OCI-LY1 (cell line): Measurements from ENCODE around the gene PTPN21.

Source experiments
- H2AFZ ChIP-seq: fragments of 200-600 bp; sonication (generic), shearing (Covaris generic); 2 replicates; pipeline ENCODE4 v1.6.0; 2014; ENCODE audit warnings: antibody characterized with exemption, mild to moderate bottlenecking, low read length
- H3F3A ChIP-seq: fragments of 200-600 bp; sonication (generic), shearing (Covaris generic); 2 replicates; pipeline ENCODE4 v1.6.0; 2014; ENCODE audit warnings: mild to moderate bottlenecking, antibody characterized with exemption, low read length, moderate library complexity; ENCODE audit not compliant: insufficient read depth
- H3K27ac ChIP-seq: fragments of 200-600 bp; sonication (generic); 2 replicates; pipeline ENCODE4 v1.5.1; 2014; ENCODE audit warnings: low read length, mixed run types, mild to moderate bottlenecking, low read depth; ENCODE audit not compliant: poor library complexity, severe bottlenecking
- H3K27me3 ChIP-seq: fragments of 200-600 bp; sonication (generic); 2 replicates; pipeline ENCODE4 v1.6.0; 2014; ENCODE audit warnings: antibody characterized with exemption, mild to moderate bottlenecking, low read length, moderate library complexity; ENCODE audit not compliant: insufficient read depth
- H3K36me3 ChIP-seq: fragments of 200-600 bp; sonication (generic); 2 replicates; pipeline ENCODE4 v1.6.1; 2014; ENCODE audit warnings: mild to moderate bottlenecking, antibody characterized with exemption, low read length, moderate library complexity, mixed read lengths; ENCODE audit not compliant: insufficient read depth
- H3K4me1 ChIP-seq: fragments of 200-600 bp; sonication (generic); 2 replicates; pipeline ENCODE4 v1.5.1; 2014; ENCODE audit warnings: mild to moderate bottlenecking, low read length, moderate library complexity; ENCODE audit not compliant: insufficient read depth, severe bottlenecking
- H3K4me2 ChIP-seq: fragments of 200-600 bp; sonication (generic), shearing (Covaris generic); 2 replicates; pipeline ENCODE4 v1.6.1; 2014; ENCODE audit warnings: low read length
- H3K4me3 ChIP-seq: fragments of 200-600 bp; sonication (generic); 2 replicates; pipeline ENCODE4 v1.5.1; 2014; ENCODE audit warnings: low read length, low read depth, mild to moderate bottlenecking, mixed read lengths; ENCODE audit not compliant: poor library complexity, severe bottlenecking
- H3K79me2 ChIP-seq: fragments of 200-600 bp; shearing (Covaris generic); 2 replicates; pipeline ENCODE4 v1.6.1; 2016; ENCODE audit warnings: mixed run types, low read length, mixed read lengths; ENCODE audit not compliant: insufficient read depth
- H3K9ac ChIP-seq: fragments of 200-600 bp; sonication (generic), shearing (Covaris generic); 2 replicates; pipeline ENCODE4 v1.6.1; 2014; ENCODE audit warnings: mild to moderate bottlenecking, low read length, mixed read lengths
- H3K9me2 ChIP-seq: fragments of 200-600 bp; sonication (generic), shearing (Covaris generic); 2 replicates; pipeline ENCODE4 v1.6.1; 2014; ENCODE audit warnings: low read depth, mild to moderate bottlenecking, low read length, mixed read lengths
- H3K9me3 ChIP-seq: fragments of 200-600 bp; shearing (Covaris generic); 2 replicates; pipeline ENCODE4 v1.6.1; 2014; ENCODE audit warnings: low read length, mixed read lengths
- H4K20me1 ChIP-seq: fragments of 200-600 bp; sonication (generic), shearing (Covaris generic); 2 replicates; pipeline ENCODE4 v1.6.0; 2016; ENCODE audit warnings: mild to moderate bottlenecking, low read length; ENCODE audit not compliant: insufficient read depth
- EZH2 ChIP-seq: fragments of 200-600 bp; sonication (generic), shearing (Covaris generic); IDR thresholded peaks from 2 replicates; pipeline ENCODE4 v1.8.0; 2017; ENCODE audit warnings: borderline replicate concordance, mixed run types, mild to moderate bottlenecking, antibody characterized with exemption, low read length, moderate library complexity, mixed read lengths
- TF ChIP-seq, protein P1 (sequence below): fragments of 200-600 bp; sonication (generic), shearing (Covaris generic); IDR thresholded peaks from 2 replicates; pipeline ENCODE4 v1.5.1; 2017; ENCODE audit warnings: mild to moderate bottlenecking, antibody characterized with exemption, low read length, moderate library complexity, mixed read lengths

The PTPN21 gene

DNA sequence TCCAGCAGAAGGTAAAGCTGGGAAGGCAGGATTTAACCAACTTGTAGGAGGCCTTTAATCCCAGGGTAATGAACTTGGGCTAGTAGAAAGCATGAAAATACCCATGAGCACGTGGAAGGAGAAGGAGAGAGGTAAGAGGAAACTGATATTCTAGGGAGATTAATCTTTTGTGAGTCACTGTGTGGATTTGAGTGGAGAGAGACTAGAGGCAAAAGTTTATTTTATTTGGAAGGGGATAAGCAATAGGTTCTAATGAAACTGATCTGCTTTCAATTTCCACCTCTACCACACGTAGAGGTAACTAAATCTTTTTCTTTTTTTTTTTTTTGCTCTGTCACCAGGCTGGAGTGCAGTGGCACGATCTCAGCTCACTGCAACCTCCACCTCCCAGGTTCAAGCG, 52.1 kb downstream of the PTPN21 start:
- Histone ChIP-seq H3K27me3 (no peaks in the 10 kb centered on the region), H3K4me2 (no peak overlapping the region), H3K79me2 (no peaks in the 10 kb centered on the region), H3K36me3 (no peaks in the 10 kb centered on the region), H3K9me2 (no peaks in the 10 kb centered on the region), H3K9me3 (no peaks in the 10 kb centered on the region), H3K4me1 (no peaks in the 10 kb centered on the region), H3F3A (no peaks in the 10 kb centered on the region), H4K20me1 (no peaks in the 10 kb centered on the region), H3K4me3 (no peak overlapping the region), H2AFZ (no peak overlapping the region), H3K9ac (no peak overlapping the region), H3K27ac (no peak overlapping the region)
- no peak for TF ChIP-seq EZH2
- TF ChIP-seq, protein P1, sequence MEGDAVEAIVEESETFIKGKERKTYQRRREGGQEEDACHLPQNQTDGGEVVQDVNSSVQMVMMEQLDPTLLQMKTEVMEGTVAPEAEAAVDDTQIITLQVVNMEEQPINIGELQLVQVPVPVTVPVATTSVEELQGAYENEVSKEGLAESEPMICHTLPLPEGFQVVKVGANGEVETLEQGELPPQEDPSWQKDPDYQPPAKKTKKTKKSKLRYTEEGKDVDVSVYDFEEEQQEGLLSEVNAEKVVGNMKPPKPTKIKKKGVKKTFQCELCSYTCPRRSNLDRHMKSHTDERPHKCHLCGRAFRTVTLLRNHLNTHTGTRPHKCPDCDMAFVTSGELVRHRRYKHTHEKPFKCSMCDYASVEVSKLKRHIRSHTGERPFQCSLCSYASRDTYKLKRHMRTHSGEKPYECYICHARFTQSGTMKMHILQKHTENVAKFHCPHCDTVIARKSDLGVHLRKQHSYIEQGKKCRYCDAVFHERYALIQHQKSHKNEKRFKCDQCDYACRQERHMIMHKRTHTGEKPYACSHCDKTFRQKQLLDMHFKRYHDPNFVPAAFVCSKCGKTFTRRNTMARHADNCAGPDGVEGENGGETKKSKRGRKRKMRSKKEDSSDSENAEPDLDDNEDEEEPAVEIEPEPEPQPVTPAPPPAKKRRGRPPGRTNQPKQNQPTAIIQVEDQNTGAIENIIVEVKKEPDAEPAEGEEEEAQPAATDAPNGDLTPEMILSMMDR: no peak

DNA sequence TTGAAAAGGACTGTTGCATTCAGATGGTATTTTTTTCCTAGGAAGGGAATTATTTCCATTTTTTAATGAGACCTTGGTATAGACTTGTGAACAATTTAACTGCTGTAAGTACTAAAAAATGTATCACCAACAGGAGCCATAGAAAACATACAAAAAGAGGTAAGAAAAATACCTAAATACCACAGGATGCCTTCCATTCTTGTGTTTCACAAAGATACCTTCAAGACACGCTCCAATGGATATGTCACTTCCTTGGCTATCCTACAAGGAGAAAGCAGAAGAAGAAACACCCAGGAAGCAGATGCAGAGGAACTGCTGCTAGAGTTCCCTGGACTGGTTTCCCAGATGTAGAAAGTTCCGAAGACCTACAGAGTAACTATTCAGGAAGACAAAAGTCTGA, 54.2 kb downstream of the PTPN21 start:
- no peak overlapping the region for H3K4me2 ChIP-seq
- TF ChIP-seq, protein P1: no peak
- no peak for TF ChIP-seq EZH2
- H3K27ac ChIP-seq: no peak overlapping the region
- H2AFZ ChIP-seq: no peak overlapping the region
- H4K20me1 ChIP-seq: no peaks in the 10 kb centered on the region
- no peak overlapping the region for H3K9ac ChIP-seq
- H3K36me3 ChIP-seq: no peaks in the 10 kb centered on the region
- H3K4me1 ChIP-seq: no peaks in the 10 kb centered on the region
- no peaks in the 10 kb centered on the region for H3F3A ChIP-seq
- H3K4me3 ChIP-seq: no peak overlapping the region
- H3K9me3 ChIP-seq: no peaks in the 10 kb centered on the region
- H3K79me2 ChIP-seq: no peaks in the 10 kb centered on the region
- H3K27me3 ChIP-seq: no peaks in the 10 kb centered on the region
- no peaks in the 10 kb centered on the region for H3K9me2 ChIP-seq

- Histone ChIP-seq H3K27ac (no peak overlapping the region), H3F3A (no peaks in the 10 kb centered on the region), H3K9me3 (no peaks in the 10 kb centered on the region), H3K4me1 (no peaks in the 10 kb centered on the region), H4K20me1 (no peaks in the 10 kb centered on the region), H3K4me2 (no peak overlapping the region), H3K79me2 (no peaks in the 10 kb centered on the region), H3K9ac (no peak overlapping the region), H3K27me3 (no peaks in the 10 kb centered on the region), H3K9me2 (no peaks in the 10 kb centered on the region), H2AFZ (no peak overlapping the region), H3K4me3 (no peak overlapping the region), H3K36me3 (no peaks in the 10 kb centered on the region)
- TF ChIP-seq, protein P1: no peak
- TF ChIP-seq EZH2: no peak
Observed at GRCh38 chr14:88499225-88499624, 55.6 kb downstream of the PTPN21 start.
